Stimulated activated CD8-positive, alpha-beta memory T cell treated with anti-CD3 and anti-CD28 coated beads, Interleukin-4, amount 100 ng/mL, for 4 hours (primary cell): ENCODE data around the gene ATP6V0A4.
"Not testable (repeated sequence)": the region's sequence is repeated elsewhere in the genome, so short reads cannot be mapped to it uniquely, and the experiment has no call there.

Experiments
- DNase-seq, 2 donors: peaks; one replicate each; pipeline ENCODE4 v3.0.0-alpha.2; 2020; ENCODE audit warnings: low read depth in 2 of 2, low spot score in 1 of 2

Gene ATP6V0A4

DNA sequence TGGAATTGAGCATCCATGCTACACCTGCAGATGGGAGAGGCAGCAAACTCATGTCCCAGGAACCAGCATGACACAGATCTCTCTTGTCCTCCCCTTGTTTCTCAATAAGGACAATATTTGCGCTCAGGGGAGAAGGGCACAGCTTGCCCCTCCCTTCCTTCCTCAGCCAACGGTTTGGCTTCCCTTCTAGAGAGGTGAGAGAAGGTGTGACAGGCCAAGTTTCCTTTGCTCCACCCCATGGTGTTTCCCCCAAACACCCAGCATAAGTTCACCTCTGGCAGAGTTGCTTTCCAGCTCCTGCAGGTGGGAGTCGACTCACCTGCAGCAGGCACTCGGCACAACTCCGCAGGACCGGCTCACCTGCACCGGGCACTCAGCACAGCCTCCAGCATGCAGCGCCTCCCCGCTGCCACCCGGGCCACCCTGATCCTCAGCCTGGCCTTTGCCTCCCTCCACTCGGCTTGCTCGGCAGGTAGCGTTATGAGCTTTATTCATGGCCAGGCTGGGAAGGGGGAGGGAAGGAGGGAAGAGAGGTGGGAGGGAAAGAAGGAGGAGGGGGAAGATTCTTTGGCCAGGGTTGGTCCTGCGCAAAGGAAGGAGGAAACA is at the start of gene ATP6V0A4, which contains the start of gene TMEM213:
Gene ATP6V0A4 (minus strand): TSS at position 482 of the 606 bp plus-strand sequence. CDS start 26,949 bp downstream, outside the sequence.
Gene TMEM213 (plus strand): TSS at position 280 of the 606 bp plus-strand sequence. CDS start 111 bp downstream, at position 391.
- no peak for DNase-seq

DNA sequence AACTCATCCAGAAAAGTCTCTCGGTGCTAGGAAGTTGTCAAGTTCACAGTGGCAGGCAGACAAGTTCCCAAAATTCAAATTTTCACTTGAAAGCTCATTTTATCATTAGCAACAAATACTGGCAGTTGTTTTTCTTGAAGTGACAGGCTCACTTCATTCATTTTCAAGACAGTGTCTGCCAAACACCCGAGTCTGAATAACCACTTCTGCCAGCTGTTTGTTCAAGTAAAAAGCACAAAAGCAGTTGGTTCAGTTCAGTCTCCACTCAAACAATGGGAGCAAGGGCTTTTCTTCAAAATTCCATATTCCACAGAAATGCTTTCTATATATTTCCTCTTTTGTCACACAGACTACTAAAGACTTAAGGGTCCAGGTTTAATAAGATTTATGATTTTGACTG is 47.7 kb upstream of the ATP6V0A4 start:
- DNase-seq, result no peak

DNA sequence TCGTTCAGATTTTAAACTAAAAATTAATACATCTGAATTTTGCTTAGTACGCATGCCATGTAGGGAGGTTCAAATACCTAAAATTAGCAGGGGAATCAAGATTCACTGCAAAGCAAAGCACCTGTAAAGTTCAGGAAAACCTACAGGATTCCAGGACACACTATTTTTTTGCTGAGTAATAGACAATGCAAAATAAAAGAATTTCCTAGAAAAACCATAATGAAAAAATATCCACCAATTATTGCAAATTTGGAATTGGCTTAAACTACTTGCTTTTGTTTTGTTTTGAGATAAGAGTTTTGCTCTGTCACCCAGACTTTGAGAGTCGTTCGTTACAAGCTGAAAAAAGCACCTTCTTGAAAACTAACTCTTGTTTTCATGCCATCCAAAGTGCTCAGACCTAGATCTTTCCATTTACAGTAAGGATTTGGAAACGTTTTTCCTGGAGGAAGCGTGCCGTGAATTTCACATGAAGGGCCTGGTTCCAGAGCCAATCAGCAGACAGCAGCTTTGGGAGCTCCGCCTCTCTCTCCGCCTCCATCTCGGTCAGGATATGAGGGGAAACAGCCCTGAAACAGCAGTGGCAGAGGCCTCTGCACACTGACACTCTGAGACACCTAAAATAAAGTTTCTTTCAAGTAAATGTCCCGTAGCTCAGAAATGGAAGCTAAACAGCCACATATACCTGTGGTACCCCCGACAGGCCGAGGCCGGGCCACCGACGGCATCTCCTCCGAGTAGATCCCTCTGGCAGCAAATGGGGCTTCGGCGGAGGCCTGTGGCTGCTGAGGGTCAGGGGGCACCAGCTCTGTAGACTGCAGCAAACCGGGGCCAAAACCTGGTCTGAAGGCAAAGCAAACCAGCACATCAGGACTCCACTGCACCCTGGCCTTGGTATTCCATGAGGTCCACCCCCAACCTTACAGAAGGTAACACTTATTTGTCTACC is 45.9 kb upstream of the ATP6V0A4 start:
- DNase-seq, result no peak

DNA sequence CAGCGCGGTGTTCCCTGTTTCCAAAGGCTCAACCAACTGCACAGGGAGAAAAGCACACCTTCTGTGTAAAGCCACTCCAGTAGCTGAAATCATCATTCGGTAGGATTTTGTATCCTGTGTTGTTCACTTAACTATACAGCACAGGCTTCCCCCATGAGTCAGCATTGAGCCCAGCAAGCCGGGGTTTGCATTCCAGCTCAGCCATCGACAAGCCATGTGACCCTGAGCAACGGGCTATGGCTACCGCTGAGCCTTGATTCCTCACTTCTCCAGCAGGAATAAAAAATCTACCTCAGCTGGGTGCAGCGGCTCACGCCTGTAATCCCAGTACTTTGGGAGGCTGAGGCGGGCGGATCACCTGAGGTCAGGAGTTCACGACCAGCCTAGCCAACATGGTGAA is 44.1 kb upstream of the ATP6V0A4 start:
- no peak for DNase-seq

DNA sequence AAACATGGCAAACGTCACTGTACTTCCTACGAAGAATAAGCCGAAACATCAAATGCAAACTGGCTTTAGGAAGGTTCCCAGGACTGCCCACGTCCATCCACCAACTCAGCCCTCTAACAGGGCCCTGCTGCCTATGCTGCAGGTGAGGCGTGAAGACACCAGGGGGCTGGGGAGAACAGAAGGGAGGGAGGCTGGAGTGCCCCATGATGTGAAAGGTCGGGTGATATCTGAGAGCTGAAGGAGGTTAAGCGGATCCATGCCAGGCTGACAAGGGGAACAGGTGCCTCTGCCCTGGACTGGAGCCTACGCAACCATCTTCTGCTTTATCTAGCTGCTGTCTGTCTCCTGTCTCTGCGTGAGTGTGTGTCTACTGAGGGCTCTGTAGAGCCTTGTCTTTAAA is 40.2 kb upstream of the ATP6V0A4 start:
- no peak for DNase-seq

DNA sequence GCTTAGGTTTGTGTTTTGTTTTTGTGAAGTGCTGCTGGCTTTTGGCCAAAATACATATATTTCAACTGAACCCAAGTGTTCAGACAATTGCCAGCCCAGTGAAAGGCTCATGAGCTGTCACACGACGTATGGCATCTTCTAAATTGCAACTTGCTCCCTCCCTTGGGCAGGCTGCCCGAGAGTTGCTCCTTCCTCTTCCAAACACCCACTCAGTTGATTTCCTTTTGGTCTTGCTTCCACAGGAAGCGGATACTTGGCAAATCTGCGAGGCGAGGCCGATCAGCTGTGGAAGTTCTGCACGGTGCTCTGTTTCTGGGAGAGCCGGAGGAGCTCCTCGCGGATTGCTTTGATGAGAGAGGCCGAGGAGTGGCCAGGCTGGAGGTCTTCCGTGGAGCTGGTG is 39.6 kb upstream of the ATP6V0A4 start:
- no peak for DNase-seq

DNA sequence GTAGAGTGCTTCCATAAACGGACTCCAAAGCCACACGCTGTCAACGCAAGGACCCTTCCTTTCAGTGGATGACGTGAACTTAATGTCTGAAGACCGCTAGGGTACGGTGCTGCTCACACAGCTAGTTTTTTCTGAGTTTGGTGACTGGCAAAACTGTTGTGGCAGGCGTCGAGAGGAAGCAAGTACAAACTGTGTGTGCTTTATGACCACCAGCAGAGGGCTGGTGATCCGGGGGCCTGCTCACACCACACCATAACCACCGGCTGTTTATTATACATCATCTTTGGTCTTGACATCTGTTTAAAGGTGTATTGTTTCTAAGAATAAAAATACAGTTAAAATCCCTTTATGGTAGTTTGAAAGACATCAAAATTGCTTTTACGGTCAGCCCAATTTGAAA is 37.1 kb upstream of the ATP6V0A4 start:
- no peak for DNase-seq

DNA sequence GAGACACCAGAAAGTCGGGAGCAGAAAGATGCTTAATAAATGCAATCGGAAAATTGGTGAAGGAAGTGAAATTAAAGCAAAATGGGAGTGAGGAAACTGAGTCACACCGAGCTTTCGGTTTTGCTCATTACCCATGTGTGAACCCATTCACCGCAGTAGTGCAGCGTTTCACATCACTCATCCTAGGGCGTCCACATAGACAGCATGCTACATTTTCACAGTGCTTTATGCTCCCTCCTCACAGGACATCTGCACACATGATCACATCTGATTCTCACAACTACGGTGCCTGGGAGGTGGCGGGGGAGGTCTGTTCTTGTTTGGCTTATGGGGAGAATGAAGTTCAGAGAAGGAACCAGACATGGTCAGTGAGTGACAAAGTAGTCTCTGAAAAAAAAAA is 36.6 kb upstream of the ATP6V0A4 start:
- DNase-seq, result no peak

DNA sequence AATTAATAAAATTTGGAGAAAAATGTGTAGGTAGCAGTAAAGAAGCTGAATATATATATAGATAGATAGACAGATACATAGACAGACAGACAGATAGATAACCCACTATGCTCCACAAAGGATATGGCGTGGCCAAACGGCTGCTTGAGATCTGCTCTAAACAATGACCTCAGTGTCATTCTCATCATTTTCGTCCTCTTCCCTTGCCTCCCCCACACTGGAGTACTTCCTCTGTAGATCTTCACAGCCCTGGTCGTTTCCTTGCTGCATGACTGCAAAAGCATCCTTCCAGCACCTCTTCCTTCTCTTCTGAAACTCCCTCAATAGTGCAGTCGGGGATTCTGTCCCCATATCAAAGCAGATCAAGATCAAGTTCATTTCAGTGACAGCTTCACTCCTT is 35.6 kb upstream of the ATP6V0A4 start:
- DNase-seq, result no peak

DNA sequence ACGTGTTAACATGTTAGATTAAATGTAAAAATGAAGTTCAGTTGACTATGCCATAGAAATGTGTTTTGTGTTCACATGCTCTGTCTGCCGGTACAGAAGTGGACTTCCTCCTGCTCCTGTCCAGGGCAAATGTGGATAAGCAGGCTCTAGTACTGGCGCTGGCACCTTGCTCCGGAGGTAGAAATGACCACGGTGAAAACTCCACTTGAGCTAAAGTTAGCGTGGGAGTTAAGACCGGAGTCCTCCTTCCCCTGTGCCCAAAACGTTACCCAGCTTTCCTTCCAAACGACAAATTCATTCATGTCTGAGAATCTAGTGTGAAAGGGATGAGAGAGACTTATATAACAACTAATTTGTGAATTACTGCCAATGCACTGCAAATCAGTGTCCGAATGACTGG is 35.0 kb upstream of the ATP6V0A4 start:
- DNase-seq, result no peak

DNA sequence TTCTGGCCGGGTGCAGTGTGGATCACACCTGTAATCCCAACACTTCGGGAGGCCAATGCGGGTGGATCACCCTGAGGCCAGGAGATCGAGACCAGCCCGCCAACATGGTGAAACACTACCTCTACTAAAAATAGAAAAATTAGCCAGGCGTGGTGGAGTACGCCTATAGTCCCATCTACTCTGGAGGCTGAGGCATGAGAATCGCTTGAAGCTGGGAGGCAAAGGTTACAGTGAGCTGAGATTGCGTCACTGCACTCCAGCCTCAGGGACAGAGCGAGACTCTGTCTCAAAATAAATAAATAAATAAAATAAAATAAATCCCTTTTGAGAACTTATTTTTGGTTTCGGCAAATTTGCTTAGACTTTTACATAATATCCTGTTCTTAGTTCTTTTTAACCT is 31.3 kb upstream of the ATP6V0A4 start:
- no peak for DNase-seq

DNA sequence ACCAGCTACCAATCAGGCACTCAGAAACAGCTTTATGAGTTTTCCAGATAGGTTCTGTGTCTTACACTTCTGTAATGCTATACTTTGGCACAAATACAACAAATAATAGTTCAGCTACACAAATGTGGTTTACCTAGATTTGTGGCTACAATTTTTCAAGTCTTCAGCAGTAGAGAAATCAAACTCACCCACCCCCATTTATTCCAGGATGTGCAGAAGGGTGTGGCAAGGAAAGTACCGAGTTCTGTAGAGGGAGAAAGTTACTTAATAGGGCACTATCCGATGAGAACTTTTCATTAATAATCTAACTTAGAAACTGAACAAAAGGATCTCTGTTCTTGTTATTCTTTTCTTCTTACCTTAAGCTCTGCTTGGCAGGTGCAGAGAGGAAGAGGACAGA is 30.3 kb upstream of the ATP6V0A4 start:
- DNase-seq, result no peak

DNA sequence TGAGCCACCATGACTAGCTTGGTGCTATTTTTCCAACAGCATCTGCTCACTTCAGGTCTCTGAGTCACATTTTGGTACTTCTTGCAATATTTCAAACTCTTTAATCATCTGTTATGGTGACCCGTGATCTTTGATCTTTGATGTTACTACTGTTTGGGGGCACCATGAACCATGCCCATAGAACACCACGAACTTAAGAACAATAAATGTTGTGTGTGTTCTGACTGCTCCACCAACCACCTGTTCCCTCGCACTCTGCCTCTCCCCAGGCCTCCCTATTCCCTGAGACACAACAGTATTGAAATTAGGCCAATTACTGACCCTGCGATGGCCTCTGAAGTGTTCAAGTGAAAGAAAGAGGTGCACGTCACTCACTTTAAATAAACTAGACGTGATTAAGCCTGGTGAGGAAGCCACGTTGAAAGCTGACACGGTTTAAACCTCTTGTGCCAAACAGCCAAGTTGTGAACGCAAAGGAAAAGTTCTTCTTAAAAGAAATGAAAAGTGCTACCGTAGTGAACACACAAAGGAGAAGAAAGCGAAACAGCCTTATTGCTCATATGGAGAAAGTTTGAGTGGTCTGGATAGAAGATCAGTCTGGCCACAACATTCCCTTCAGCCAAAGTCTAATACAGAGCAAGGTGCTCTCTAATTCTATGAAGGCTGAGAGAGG is 27.2 kb upstream of the ATP6V0A4 start:
- no peak for DNase-seq

DNA sequence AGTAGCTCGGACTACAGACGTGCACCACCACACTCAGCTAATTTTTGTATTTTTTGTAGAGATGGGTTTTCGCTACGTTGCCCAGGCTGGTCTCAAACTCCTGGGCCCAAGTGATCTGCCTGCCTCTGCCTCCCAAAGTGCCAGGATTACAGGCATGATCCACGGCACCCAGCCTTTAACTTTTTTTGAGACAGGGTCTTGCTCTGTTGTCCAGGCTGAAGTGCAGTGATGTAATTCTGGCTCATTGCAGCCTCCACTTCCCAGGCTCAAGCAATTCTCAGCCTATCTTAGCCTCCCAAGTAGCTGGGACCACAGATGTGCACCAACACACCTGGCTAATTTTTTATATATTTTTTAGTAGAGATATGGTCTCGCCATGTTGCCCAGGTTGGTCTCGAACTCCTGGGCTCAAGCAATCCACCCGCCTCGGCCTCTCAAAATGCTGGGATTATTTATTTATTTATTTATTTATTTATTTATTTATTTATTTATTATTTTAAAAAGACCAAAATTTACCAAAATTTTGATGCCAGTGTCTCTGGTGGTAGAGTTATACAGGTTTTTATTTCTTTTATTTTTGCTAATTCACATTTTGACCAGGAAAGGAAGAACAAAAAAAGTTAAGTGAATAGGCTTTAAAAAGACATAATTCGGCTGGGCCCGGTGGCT is 25.0 kb upstream of the ATP6V0A4 start:
- no peak for DNase-seq

DNA sequence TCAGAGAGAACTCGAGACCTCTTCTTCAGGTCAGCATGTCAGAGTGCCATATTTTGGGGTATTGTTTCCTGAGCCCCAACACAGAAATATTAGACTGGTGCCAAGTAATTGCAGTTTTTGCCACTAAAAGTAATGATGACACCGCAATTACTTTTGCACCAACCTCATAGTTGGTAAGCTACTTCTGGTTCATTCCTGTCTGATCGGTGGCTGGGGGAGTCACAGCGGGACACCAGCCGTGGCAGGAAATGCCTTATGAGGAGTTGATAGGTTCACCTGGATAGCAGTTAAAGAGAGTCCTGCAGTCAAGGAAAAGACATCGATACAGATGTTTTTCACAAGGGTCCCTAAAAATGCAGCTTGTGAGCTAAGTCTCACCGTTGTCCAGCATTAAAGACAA is 23.9 kb upstream of the ATP6V0A4 start:
- DNase-seq, result no peak

DNA sequence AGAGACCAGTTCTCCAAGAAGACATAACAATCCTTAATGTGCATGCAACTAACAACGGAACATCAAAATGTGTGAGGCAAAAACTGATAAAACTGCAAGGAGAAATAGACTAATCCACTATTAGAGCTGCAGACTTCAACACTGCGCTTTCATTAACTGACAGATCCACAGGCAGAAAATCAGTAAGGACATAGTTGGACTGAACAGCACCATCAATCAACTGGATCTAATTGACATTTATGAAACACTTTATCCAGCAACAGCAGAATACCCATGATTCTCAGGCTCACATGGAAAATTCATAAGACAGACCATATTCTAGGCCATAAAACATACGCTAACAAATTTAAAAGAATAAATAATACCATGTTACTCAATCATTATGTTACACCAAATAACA is 21.6 kb upstream of the ATP6V0A4 start:
- no peak for DNase-seq

DNA sequence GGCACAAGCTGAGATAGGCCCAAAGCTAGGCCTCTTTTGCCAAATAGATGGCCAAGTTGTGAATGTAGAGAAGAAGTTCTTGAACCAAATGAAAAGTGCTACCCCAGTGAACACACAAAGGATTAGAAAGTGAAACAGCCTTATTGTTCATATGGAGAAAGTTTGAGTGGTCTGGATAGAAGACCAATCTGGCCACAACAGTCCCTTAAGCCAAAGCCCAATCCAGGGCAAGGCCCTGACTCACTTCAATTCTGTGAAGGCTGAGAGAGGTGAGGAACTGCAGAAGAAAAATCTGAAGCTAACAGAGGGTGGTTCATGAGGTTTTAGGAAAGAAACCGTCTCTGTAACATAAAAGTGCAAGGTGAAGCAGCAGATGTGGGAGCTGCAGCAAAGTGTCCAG is 18.7 kb upstream of the ATP6V0A4 start:
- DNase-seq, result no peak

DNA sequence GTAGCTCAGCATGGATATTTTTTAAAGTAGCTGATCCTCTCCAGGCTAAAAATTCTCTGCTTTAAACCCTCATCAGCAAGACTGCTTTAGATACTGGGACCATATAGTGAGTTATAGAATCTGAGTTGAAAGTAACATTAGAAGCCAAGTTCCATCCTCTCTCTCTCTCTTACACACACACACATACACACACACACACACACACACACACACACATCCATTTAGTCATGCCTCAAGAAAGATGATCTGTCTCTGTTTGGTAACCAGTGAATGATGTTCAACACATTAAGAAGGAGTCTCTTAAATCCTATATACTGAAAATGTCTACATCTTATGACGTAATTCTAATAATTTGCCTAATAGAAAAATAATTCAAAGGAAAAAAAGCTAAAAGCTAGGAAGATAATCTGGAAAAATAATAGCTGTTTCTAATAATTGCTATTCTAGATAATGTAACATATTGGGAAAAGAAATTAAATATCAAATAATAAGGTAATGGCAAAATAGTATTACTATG is 16.9 kb upstream of the ATP6V0A4 start:
- DNase-seq, result no peak

DNA sequence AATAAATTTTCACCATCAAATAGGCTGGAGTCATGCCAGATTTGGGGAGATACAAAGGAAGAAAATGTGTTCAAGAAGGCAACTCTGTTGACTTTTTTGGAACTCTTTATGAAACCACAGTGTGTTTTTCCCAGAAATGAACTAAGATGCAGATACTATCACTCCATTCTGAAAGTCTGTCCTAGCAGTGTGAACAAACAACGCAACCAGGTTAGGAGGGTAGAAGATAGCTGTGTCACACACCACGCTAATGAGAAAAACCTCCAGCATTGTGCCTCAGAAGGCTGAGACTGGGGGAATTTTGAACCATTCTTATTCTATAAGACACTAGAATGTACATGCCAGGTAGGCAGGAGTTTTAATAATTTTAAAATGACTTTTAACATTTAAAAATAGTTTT is 15.9 kb upstream of the ATP6V0A4 start:
- DNase-seq, result no peak

DNA sequence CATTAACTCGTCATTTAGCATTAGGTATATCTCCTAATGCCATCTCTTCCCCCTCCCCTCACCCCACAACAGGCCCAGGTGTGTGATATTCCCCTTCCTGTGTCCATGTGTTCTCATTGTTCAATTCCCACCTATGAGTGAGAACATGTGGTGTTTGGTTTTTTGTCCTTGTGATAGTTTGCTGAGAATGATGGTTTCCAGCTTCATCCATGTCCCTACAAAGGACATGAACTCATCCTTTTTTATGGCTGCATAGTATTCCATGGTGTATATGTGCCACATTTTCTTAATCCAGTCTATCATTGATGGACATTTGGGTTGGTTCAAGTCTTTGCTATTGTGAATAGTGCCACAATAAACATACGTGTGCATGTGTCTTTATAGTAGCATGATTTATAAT is 13.3 kb upstream of the ATP6V0A4 start:
- DNase-seq, result not testable (repeated sequence)

DNA sequence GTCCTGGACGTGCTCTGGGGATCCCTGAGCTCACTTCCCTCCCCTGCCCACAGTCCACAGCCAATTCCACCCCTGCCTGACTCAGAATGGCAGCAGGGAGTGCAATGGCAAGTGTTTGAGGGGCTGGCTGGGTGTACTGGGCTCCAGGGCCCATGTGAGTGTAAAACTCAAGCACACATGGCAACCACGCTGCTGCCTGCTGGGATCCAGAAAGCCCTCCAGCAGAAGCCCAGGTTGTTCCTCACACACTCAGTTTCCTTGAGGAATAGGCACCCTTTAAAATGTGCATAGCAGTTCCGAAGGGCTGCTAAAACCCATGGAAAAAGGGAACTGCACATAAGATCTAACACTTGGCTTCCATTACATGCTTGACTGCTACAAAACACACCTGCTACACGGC is 11.3 kb upstream of the ATP6V0A4 start:
- no peak for DNase-seq
